ENCODE data around the gene PPIE. TPM values are rescaled to one million over a fixed set of nuclear protein-coding genes. Genes with fewer than 3 reads are reported as not detected.

PPIE gene
- total and polyA plus RNA-seq, 2 of the 13 experiments (the other 11 are each of a cell fraction or from before 2014, with no cell fraction given), result 15.3 to 26.3 TPM

DNA sequence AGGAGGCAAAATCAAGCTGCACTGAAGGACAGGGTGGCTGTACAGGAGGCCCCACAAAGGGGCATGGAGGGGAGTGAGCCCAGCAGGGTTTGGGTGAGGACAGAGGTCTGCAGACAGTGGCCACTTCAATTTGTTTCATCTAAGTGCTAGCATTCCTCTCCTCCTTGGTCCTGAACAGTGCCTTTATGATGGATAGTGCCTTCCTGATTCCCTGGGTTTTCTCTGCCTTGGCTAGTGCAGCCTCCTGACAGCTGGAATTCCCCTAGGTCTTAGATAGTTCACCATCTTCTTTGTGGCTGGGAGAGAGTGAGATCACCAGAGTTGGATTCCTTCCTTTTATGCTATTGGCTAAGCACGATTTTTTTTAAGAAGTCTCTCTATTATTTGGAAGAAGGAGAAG is 43.7 kb upstream of the PPIE start:
- intact Hi-C loops (cut with micrococcal nuclease; ENCODE audit: unreplicated experiment) (no loop called here), in situ Hi-C loops (cut with HindIII; ENCODE audit: extremely low pct_ligation_motif_present, low pct_unique_long_range_greater_than_20kb) (no loop called here)
- H3K9me3 ChIP-seq (ENCODE audit: low read length), result no peaks in the 10 kb centered on the region
- ChIA-PET CTCF (ENCODE audit: low intra/inter-chr PET ratio, low total read pairs) (no interaction called here), POLR2A (no interaction called here)
- DNase-seq (ENCODE audit: low spot score) (no peak), FAIRE-seq (no peak), ATAC-seq (no peak)
- peaks cover 11% of the 10 kb centered on the region; the same call in 1 of the 2 replicates for H3K4me1 ChIP-seq (ENCODE audit: insufficient read depth, low read length)
- H2AFZ ChIP-seq (ENCODE audit: low read length), result no peak overlapping the region
- H3K9ac ChIP-seq (ENCODE audit: insufficient read depth, low read depth, low read length), result no peak overlapping the region
- no peaks in the 10 kb centered on the region for H3K36me3 ChIP-seq (replicated peaks in 1 of 2; ENCODE audit: control insufficient read depth in 1 of 2, insufficient read depth in 2 of 2, low read length in 2 of 2)
- H4K20me1 ChIP-seq (ENCODE audit: insufficient read depth, low read length), result no peaks in the 10 kb centered on the region
- no peak overlapping the region for H3K27ac ChIP-seq (ENCODE audit: extremely low read length, insufficient read depth, low read length)
- H3K4me3 ChIP-seq (replicated peaks in 1 of 3; ENCODE audit: insufficient read depth in 1 of 3, low read depth in 2 of 3, low read length in 3 of 3), result no peak overlapping the region
- no peaks in the 10 kb centered on the region for H3K79me2 ChIP-seq (ENCODE audit: insufficient read depth, low read length)
- H3K4me2 ChIP-seq (ENCODE audit: low read depth, low read length), result no peak overlapping the region
- H3K27me3 ChIP-seq (ENCODE audit: control insufficient read depth in 1 of 2, insufficient read depth in 2 of 2, low read length in 2 of 2), result peaks cover 7 to 42% of the 10 kb centered on the region in 2 experiments; a peak in 4 of 5 replicates
- BruUV-seq (replicated peaks), result no TSS peak
- 0% methylated on average over 1 of the region's 1 CpG for WGBS (ENCODE audit: low lambda C conversion rate)
- no peak for TF ChIP-seq KDM6A (CRISPR knock-in tag; IDR thresholded peaks at IDR 0.05; ENCODE audit: low read depth)
- no peak for TF ChIP-seq FOXO1 (CRISPR knock-in tag; IDR thresholded peaks at IDR 0.05)
- TF ChIP-seq, protein P1, sequence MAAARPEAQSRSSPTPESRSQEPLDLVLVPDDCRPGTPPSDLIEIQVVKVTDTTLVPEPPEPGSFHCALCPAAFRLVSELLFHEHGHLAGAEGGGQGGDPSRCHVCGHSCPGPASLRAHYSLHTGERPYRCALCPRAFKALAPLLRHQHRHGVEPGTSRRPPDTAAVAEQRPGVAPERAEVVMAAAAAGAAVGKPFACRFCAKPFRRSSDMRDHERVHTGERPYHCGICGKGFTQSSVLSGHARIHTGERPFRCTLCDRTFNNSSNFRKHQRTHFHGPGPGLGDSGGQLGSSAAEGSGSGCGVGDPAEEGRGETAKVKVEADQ (CRISPR knock-in tag; IDR thresholded peaks at IDR 0.05; ENCODE audit: borderline replicate concordance), result no peak
- no peak for TF ChIP-seq ZNF557 (CRISPR knock-in tag; IDR thresholded peaks at IDR 0.05)
- no peak for TF ChIP-seq ZNF382 (CRISPR knock-in tag; IDR thresholded peaks at IDR 0.05; ENCODE audit: borderline replicate concordance)
- TF ChIP-seq ATF1 (CRISPR knock-in tag; IDR thresholded peaks at IDR 0.05), result no peak
- no peak for TF ChIP-seq ZFP62 (CRISPR knock-in tag; IDR thresholded peaks at IDR 0.05)
- no peak for TF ChIP-seq E2F5 (CRISPR knock-in tag; conservative IDR thresholded peaks at IDR 0.05)
- no peak for TF ChIP-seq NR0B2 (CRISPR knock-in tag; IDR thresholded peaks at IDR 0.05)
- TF ChIP-seq, protein P2, sequence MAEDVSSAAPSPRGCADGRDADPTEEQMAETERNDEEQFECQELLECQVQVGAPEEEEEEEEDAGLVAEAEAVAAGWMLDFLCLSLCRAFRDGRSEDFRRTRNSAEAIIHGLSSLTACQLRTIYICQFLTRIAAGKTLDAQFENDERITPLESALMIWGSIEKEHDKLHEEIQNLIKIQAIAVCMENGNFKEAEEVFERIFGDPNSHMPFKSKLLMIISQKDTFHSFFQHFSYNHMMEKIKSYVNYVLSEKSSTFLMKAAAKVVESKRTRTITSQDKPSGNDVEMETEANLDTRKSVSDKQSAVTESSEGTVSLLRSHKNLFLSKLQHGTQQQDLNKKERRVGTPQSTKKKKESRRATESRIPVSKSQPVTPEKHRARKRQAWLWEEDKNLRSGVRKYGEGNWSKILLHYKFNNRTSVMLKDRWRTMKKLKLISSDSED (CRISPR knock-in tag; IDR thresholded peaks at IDR 0.05), result no peak
- TF ChIP-seq CAMTA2 (CRISPR knock-in tag; IDR thresholded peaks at IDR 0.05; ENCODE audit: borderline replicate concordance), result no peak
- TF ChIP-seq ARNT (IDR thresholded peaks at IDR 0.05), result no peak
- TF ChIP-seq ZNF564 (CRISPR knock-in tag; IDR thresholded peaks at IDR 0.05), result no peak
- TF ChIP-seq ZNF530 (CRISPR knock-in tag; IDR thresholded peaks at IDR 0.05; ENCODE audit: low read depth), result no peak
- TF ChIP-seq ZNF142 (CRISPR knock-in tag; IDR thresholded peaks at IDR 0.05), result no peak
